OCI-LY3 (cell line): ENCODE results near the gene CDC42EP5.

Source experiments
- CTCF ChIP-seq: fragments of 200-600, 300-600 bp; sonication (generic); IDR thresholded peaks from 2 replicates; pipeline ENCODE4 v1.5.1; 2014; ENCODE audit warnings: antibody characterized with exemption, low read length, low read depth
- EZH2phosphoT487 ChIP-seq: fragments of 200-600 bp; shearing (Covaris generic); IDR thresholded peaks from 2 replicates; pipeline ENCODE4 v1.6.1; 2018; ENCODE audit warnings: antibody characterized with exemption, mixed run types, low read depth

- TF ChIP-seq CTCF (no peak), EZH2phosphoT487 (no peak)
Observed at GRCh38 chr19:54517483-54517882, 44.4 kb upstream of the CDC42EP5 start.
